ENCODE data around the gene SOWAHA.
"Not testable (repeated sequence)": the region's sequence is repeated elsewhere in the genome, so short reads cannot be mapped to it uniquely, and the experiment has no call there.

Gene SOWAHA

GRCh38 chr5:132800545-132800944 is 12.6 kb upstream of the SOWAHA start:
- no peak overlapping the region for H3K27ac ChIP-seq
- TF ChIP-seq CTCF (IDR thresholded peaks at IDR 0.05) (no peak), ZFX (IDR thresholded peaks at IDR 0.05; ENCODE audit: borderline replicate concordance) (no peak)

GRCh38 chr5:132802044-132802684 is 10.9 kb upstream of the SOWAHA start:
- TF ChIP-seq ZFX (IDR thresholded peaks at IDR 0.05; ENCODE audit: borderline replicate concordance): no peak
- 0 out of 2 replicates have a peak, but pooled peaks have one; percentile 8 for TF ChIP-seq CTCF (IDR thresholded peaks at IDR 0.05)
- no peak overlapping the region for H3K27ac ChIP-seq

GRCh38 chr5:132802685-132803066 is 10.4 kb upstream of the SOWAHA start:
- not testable (repeated sequence) for H3K27ac ChIP-seq

GRCh38 chr5:132804219-132804618 is 8.9 kb upstream of the SOWAHA start:
- H3K27ac ChIP-seq: not testable (repeated sequence)

- not testable (repeated sequence) for H3K27ac ChIP-seq
These were observed 7.2 kb upstream of the SOWAHA start for GRCh38 chr5:132805872-132806271.

GRCh38 chr5:132806804-132807162 is 6.3 kb upstream of the SOWAHA start:
- H3K27ac ChIP-seq: peak overlapping the region; percentile 67

GRCh38 chr5:132807163-132807838 is 5.8 kb upstream of the SOWAHA start:
- TF ChIP-seq ZFX (IDR thresholded peaks at IDR 0.05; ENCODE audit: borderline replicate concordance) (no peak), CTCF (IDR thresholded peaks at IDR 0.05) (peak; percentile 80)
- peak overlapping the region; percentile 67 for H3K27ac ChIP-seq

- H3K27ac ChIP-seq: peak overlapping the region; percentile 67
- no peak for TF ChIP-seq ZFX (IDR thresholded peaks at IDR 0.05; ENCODE audit: borderline replicate concordance)
- TF ChIP-seq CTCF (IDR thresholded peaks at IDR 0.05): no peak
These were observed 4.7 kb upstream of the SOWAHA start for GRCh38 chr5:132808448-132808847.

GRCh38 chr5:132808866-132809265 is 4.2 kb upstream of the SOWAHA start:
- TF ChIP-seq CTCF (IDR thresholded peaks at IDR 0.05): no peak
- no peak for TF ChIP-seq ZFX (IDR thresholded peaks at IDR 0.05; ENCODE audit: borderline replicate concordance)
- peak overlapping the region; percentile 67 for H3K27ac ChIP-seq
